CD4-positive, alpha-beta T cell (primary cell): ENCODE results near the gene SDE2. TPM values are rescaled to one million over a fixed set of nuclear protein-coding genes. Genes with fewer than 3 reads are reported as not detected.

Source experiments
- ATAC-seq: fragments of 200-7000 bp; cut with Tn5 transposase; one replicate; pipeline ENCODE4 v1.10.0; 2022; ENCODE audit warnings: mild to moderate bottlenecking; ENCODE audit not compliant: poor library complexity
- CTCF ChIA-PET: fragments of 350-600 bp; sonication (Branson Sonifier 250); formaldehyde crosslinking; loops from one replicate; lab custom pipeline; 2021; ENCODE audit warnings: antibody characterized with exemption, inconsistent platforms; lab: Charles Lee
- POLR2A ChIA-PET: fragments of 350-600 bp; sonication (Branson Sonifier 250); formaldehyde crosslinking; loops from one replicate; lab custom pipeline; 2021; ENCODE audit warnings: antibody characterized with exemption, inconsistent platforms; lab: Charles Lee
- DNase-seq, 14 experiments: peaks; one replicate each; pipeline ENCODE4 v3.0.0-alpha.2; 2013 to 2020; ENCODE audit warnings: mixed read lengths in 2 of 14
- H3K27ac ChIP-seq, 2 donors: one replicate each; pipeline versions ENCODE4 v1.5.1 to v1.7.0; 2013; ENCODE audit warnings: low read length in 2 of 2, low read depth in 1 of 2, mild to moderate bottlenecking in 1 of 2
- H3K27me3 ChIP-seq, 2 experiments: 1 replicate in 1 of 2; 2 replicates in 1 of 2; pipeline versions ENCODE4 v1.6.1 to v1.7.0; 2013; ENCODE audit warnings: low read length in 2 of 2, control low read depth in 1 of 2, mild to moderate bottlenecking in 1 of 2, moderate library complexity in 1 of 2; ENCODE audit not compliant: insufficient read depth in 2 of 2, control insufficient read depth in 1 of 2
- H3K36me3 ChIP-seq: one replicate; pipeline ENCODE4 v1.6.1; 2013; ENCODE audit warnings: low read length, control low read depth; ENCODE audit not compliant: insufficient read depth
- H3K4me1 ChIP-seq: one replicate; pipeline ENCODE4 v1.6.1; 2013; ENCODE audit warnings: low read length, control low read depth; ENCODE audit not compliant: insufficient read depth
- H3K4me3 ChIP-seq: one replicate; pipeline ENCODE4 v1.5.1; 2013; ENCODE audit warnings: mild to moderate bottlenecking, low read length, moderate library complexity
- H3K9me3 ChIP-seq, 2 experiments: 1 replicate in 1 of 2; 2 replicates in 1 of 2; pipeline versions ENCODE4 v1.6.1 to v1.7.0; 2013; ENCODE audit warnings: low read length in 2 of 2, mild to moderate bottlenecking in 2 of 2, control low read depth in 1 of 2, moderate library complexity in 1 of 2; ENCODE audit not compliant: control insufficient read depth in 1 of 2, insufficient read depth in 1 of 2
- H3K27ac Mint-ChIP-seq: one replicate; pipeline ENCODE4 v1.8.0; 2020; ENCODE audit warnings: mixed read lengths
- H3K27me3 Mint-ChIP-seq: one replicate; pipeline ENCODE4 v1.8.0; 2021; ENCODE audit warnings: mixed read lengths
- H3K36me3 Mint-ChIP-seq: one replicate; pipeline ENCODE4 v1.8.0; 2021; ENCODE audit warnings: low read depth, mixed read lengths
- H3K4me1 Mint-ChIP-seq: one replicate; pipeline ENCODE4 v1.8.0; 2021; ENCODE audit warnings: low read depth, mixed read lengths
- H3K4me3 Mint-ChIP-seq: one replicate; pipeline ENCODE4 v1.8.0; 2020; ENCODE audit warnings: mild to moderate bottlenecking, mixed read lengths
- H3K9me3 Mint-ChIP-seq: one replicate; pipeline ENCODE4 v1.8.0; 2020; ENCODE audit warnings: mixed read lengths
- CTCF ChIP-seq: fragments of 200-600 bp; IDR thresholded peaks from one replicate; pipeline ENCODE4 v1.8.0; 2022; ENCODE audit warnings: antibody characterized with exemption, mild to moderate bottlenecking
- intact Hi-C, 2 experiments: fragments of 100-400 bp; cut with DNase I in 1 of 2; cut with micrococcal nuclease in 1 of 2; formaldehyde crosslinking; loops; one replicate each; pipeline versions ENCODE4 v1.15.1 to v1.9.0; 2023 to 2025; cut with DNase I, micrococcal nuclease
- total RNA-seq, 174 experiments: library from RNA in 2 of 174; stranded (reverse) in 2 of 174; gene quantifications; one replicate each; pipeline ENCODE4 v1.2.3 and lab custom pipeline; 2021 to 2026

Gene SDE2
- total RNA-seq, 2 experiments from 2014 or later, result 48.2 to 49.3 TPM

- intact Hi-C loops, result no loop called here
- H3K4me1 Mint-ChIP-seq, result no peaks in the 10 kb centered on the region
- no peak for TF ChIP-seq CTCF
- no peaks in the 10 kb centered on the region for H3K27me3 Mint-ChIP-seq
- no peak overlapping the region for H3K4me3 ChIP-seq
- H3K4me3 Mint-ChIP-seq, result no peak overlapping the region
- H3K9me3 ChIP-seq, result no peaks in the 10 kb centered on the region
- H3K36me3 Mint-ChIP-seq, result no peaks in the 10 kb centered on the region
- ChIA-PET CTCF (no interaction called here), POLR2A (interaction anchor here (0.8 kb wide), 1 partner anchor 24 kb away, joined by 3 read pairs; no protein-coding TSS in a partner anchor)
- no peaks in the 10 kb centered on the region for H3K4me1 ChIP-seq
- H3K27ac ChIP-seq, result no peak overlapping the region
- no peaks in the 10 kb centered on the region for H3K36me3 ChIP-seq
- no peaks in the 10 kb centered on the region for H3K9me3 Mint-ChIP-seq
- no peaks in the 10 kb centered on the region for H3K27me3 ChIP-seq
- H3K27ac Mint-ChIP-seq, result no peak overlapping the region
- ATAC-seq (no peak), DNase-seq (no peak)
Observed at GRCh38 chr1:226023735-226024134, 24.6 kb upstream of the SDE2 start.

GRCh38 chr1:226021801-226022200 is 22.7 kb upstream of the SDE2 start:
- Mint-ChIP-seq H3K27me3 (no peaks in the 10 kb centered on the region), H3K4me1 (no peaks in the 10 kb centered on the region), H3K9me3 (no peaks in the 10 kb centered on the region), H3K27ac (no peak overlapping the region), H3K4me3 (no peak overlapping the region), H3K36me3 (no peaks in the 10 kb centered on the region)
- intact Hi-C loops, result no loop called here
- H3K4me1 ChIP-seq, result no peaks in the 10 kb centered on the region
- POLR2A ChIA-PET, result no interaction called here
- no peaks in the 10 kb centered on the region for H3K27me3 ChIP-seq
- TF ChIP-seq CTCF, result no peak
- ATAC-seq (no peak), DNase-seq (no peak)
- no peak overlapping the region for H3K27ac ChIP-seq
- H3K36me3 ChIP-seq, result no peaks in the 10 kb centered on the region
- H3K9me3 ChIP-seq, result no peaks in the 10 kb centered on the region
- H3K4me3 ChIP-seq, result no peak overlapping the region
- CTCF ChIA-PET, result no interaction called here

DNA sequence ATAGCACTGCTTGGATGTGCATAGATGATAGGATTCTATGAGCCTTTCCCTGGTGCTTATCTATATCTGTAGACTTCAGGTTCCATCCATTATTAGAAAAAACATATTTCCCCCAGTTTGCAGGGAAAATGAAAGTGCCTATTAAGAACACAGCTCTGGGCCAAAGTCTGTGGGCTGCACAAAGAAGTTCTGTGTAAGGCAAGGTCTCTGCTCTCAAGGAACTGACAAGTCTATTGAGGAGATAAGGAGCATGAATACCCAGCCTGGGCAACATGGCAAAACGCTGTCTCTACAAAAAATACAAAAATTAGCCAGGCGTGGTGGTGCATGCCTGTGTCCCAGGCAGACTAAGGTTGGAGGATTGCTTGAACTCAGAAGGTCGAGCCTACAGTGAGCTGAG is 22.3 kb upstream of the SDE2 start:
- no peaks in the 10 kb centered on the region for H3K36me3 Mint-ChIP-seq
- ChIA-PET POLR2A (no interaction called here), CTCF (no interaction called here)
- no peak overlapping the region for H3K4me3 Mint-ChIP-seq
- no peaks in the 10 kb centered on the region for H3K4me1 ChIP-seq
- TF ChIP-seq CTCF, result no peak
- no peaks in the 10 kb centered on the region for H3K9me3 Mint-ChIP-seq
- intact Hi-C loops, result no loop called here
- no peak overlapping the region for H3K27ac ChIP-seq
- H3K36me3 ChIP-seq, result no peaks in the 10 kb centered on the region
- ATAC-seq (no peak), DNase-seq (no peak)
- H3K27me3 Mint-ChIP-seq, result no peaks in the 10 kb centered on the region
- H3K9me3 ChIP-seq, result no peaks in the 10 kb centered on the region
- no peaks in the 10 kb centered on the region for H3K27me3 ChIP-seq
- no peaks in the 10 kb centered on the region for H3K4me1 Mint-ChIP-seq
- no peak overlapping the region for H3K27ac Mint-ChIP-seq
- H3K4me3 ChIP-seq, result no peak overlapping the region
